Measurements from ENCODE around the gene HS6ST1. TPM values are rescaled to one million over a fixed set of nuclear protein-coding genes. Genes with fewer than 3 reads are reported as not detected.

Gene HS6ST1
- total and polyA plus RNA-seq, 5 experiments from 2014 or later: 3.2 to 15.2 (median 4.2) TPM

- DNase-seq (no peak), ATAC-seq (no peak)
- Mint-ChIP-seq H3K36me3 (peaks cover 0 to 4% (median 2%) of the 10 kb centered on the region in 3 donors), H3K9me3 (peaks cover 0 to 3% (median 0%) of the 10 kb centered on the region in 9 donors), H3K27ac (peak overlapping the region in 1 of 10 donors; percentile 64), H3K4me1 (peaks cover 10 to 32% (median 17%) of the 10 kb centered on the region in 4 donors), H3K4me3 (no peak overlapping the region), H3K27me3 (no peaks in the 10 kb centered on the region)
- POLR2A ChIA-PET: no interaction called here
Measured at GRCh38 chr2:128303095-128303791, 15.4 kb downstream of the HS6ST1 start.

- H3K4me1 Mint-ChIP-seq: peaks cover 6 to 28% (median 15%) of the 10 kb centered on the region in 4 donors
- peaks cover 0 to 4% (median 0%) of the 10 kb centered on the region in 9 donors for H3K9me3 Mint-ChIP-seq
- no peak overlapping the region for H3K4me3 Mint-ChIP-seq
- peaks cover 0 to 5% (median 2%) of the 10 kb centered on the region in 3 donors for H3K36me3 Mint-ChIP-seq
- peak overlapping the region in 1 of 10 donors; percentile 64 for H3K27ac Mint-ChIP-seq
- no peak for ATAC-seq
- no peaks in the 10 kb centered on the region for H3K27me3 Mint-ChIP-seq
- POLR2A ChIA-PET: no interaction called here
- no peak for DNase-seq
Measured at GRCh38 chr2:128302744-128303067, 16.0 kb downstream of the HS6ST1 start.

- POLR2A ChIA-PET: no interaction called here
- ATAC-seq: no peak
- H3K27ac Mint-ChIP-seq: peak overlapping the region in 1 of 10 donors; percentile 65
Measured at GRCh38 chr2:128302011-128302743, 16.5 kb downstream of the HS6ST1 start.

DNA sequence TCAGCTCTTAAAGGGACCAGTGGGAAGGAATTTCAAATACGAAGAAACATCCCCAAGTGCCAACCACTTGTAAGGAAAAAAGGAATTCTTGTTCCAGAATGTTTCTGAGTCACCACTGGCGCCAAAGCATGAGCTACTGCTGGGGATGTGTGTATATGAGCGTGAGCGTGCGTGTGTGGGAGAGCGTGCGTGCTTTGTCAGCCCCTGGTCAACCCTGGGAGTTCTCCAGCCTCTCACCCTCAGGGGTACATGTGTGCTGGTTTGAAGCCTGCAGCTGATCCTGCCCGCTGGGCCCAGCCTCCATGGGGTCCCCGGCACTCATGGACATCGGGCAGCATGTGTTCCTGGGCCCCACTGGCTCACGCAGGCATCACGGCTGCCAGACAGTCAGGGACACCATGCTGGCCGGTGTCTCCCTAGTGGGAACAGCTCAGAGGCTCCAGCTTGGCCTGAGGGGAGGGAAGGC lies 17.1 kb downstream of the HS6ST1 start:
- no peak for DNase-seq
- peaks cover 2 to 5% (median 5%) of the 10 kb centered on the region in 3 donors for H3K36me3 Mint-ChIP-seq
- ATAC-seq: no peak
- H3K4me3 Mint-ChIP-seq: no peak overlapping the region
- H3K27ac Mint-ChIP-seq: no peak overlapping the region
- peaks cover 0 to 4% (median 0%) of the 10 kb centered on the region in 9 donors for H3K9me3 Mint-ChIP-seq
- H3K27me3 Mint-ChIP-seq: no peaks in the 10 kb centered on the region
- POLR2A ChIA-PET: no interaction called here
- H3K4me1 Mint-ChIP-seq: peaks cover 8 to 21% (median 14%) of the 10 kb centered on the region in 4 donors

More at GRCh38 chr2:128302011-128302743, 16.5 kb downstream of the HS6ST1 start:
- peaks cover 6 to 23% (median 13%) of the 10 kb centered on the region in 4 donors for H3K4me1 Mint-ChIP-seq
- peaks cover 2 to 5% (median 4%) of the 10 kb centered on the region in 3 donors for H3K36me3 Mint-ChIP-seq
- DNase-seq: no peak
- H3K27me3 Mint-ChIP-seq: no peaks in the 10 kb centered on the region
- peaks cover 0 to 4% (median 0%) of the 10 kb centered on the region in 9 donors for H3K9me3 Mint-ChIP-seq
- no peak overlapping the region for H3K4me3 Mint-ChIP-seq

GRCh38 chr2:128301021-128301420 lies 17.6 kb downstream of the HS6ST1 start:
- Mint-ChIP-seq H3K4me1 (peaks cover 12 to 21% (median 14%) of the 10 kb centered on the region in 4 donors), H3K27ac (no peak overlapping the region), H3K36me3 (peaks cover 2 to 5% (median 5%) of the 10 kb centered on the region in 3 donors), H3K9me3 (peaks cover 0 to 4% (median 0%) of the 10 kb centered on the region in 9 donors), H3K27me3 (no peaks in the 10 kb centered on the region), H3K4me3 (no peak overlapping the region)
- POLR2A ChIA-PET: no interaction called here
- no peak for DNase-seq
- no peak for ATAC-seq

DNA sequence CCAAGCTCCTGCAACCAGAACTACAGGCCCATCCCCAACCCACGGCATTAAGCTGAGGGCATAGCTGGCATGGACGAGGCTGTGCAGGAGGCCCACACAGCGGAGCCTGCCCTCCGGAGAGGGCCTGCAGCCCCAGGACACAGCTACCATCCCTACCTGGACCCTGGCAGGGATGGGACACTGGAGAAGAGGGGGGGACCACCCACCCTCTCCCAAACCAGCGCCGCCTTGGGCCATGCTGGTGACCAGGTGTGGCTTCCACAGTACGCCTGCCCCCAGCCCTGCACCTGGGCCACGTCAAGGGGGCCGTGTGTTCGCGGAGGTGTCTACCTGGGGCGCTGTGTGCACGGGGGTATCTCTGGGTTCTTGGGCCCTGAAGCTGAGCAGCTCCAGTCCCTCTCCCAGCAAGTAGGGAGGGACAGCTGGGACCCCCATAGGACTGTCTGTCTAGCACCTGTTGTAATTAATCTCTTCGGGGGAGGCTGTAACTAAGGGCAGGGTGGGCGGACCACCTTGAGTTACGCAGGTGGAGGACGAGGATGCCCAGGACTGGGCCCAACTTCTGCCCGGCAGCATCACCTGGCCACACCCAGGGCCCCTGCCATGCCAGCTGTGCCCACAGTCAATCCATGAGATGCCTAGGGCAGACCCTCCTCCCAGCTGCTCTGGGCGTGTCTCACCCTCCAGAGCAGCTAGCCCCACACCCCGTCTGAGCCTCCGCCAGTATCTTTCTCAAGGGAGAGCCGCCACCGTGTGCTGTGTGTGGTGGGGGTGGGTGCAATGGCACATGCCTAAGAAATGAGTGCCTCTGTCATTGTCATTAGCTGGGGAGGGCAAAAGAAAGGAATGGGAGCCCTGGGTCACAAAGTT lies 18.3 kb downstream of the HS6ST1 start:
- no peaks in the 10 kb centered on the region for H3K27me3 Mint-ChIP-seq
- POLR2A ChIA-PET: no interaction called here
- no peak overlapping the region for H3K27ac Mint-ChIP-seq

GRCh38 chr2:128299628-128300027 lies 19.0 kb downstream of the HS6ST1 start:
- no peak overlapping the region for H3K4me3 Mint-ChIP-seq

More for the DNA sequence above, 18.3 kb downstream of the HS6ST1 start:
- Mint-ChIP-seq H3K9me3 (peaks cover 0 to 4% (median 0%) of the 10 kb centered on the region in 9 donors), H3K36me3 (peaks cover 2 to 5% (median 5%) of the 10 kb centered on the region in 3 donors), H3K4me1 (peaks cover 14 to 17% (median 17%) of the 10 kb centered on the region in 4 donors), H3K4me3 (no peak overlapping the region)
- ATAC-seq (no peak), DNase-seq (no peak)

DNA sequence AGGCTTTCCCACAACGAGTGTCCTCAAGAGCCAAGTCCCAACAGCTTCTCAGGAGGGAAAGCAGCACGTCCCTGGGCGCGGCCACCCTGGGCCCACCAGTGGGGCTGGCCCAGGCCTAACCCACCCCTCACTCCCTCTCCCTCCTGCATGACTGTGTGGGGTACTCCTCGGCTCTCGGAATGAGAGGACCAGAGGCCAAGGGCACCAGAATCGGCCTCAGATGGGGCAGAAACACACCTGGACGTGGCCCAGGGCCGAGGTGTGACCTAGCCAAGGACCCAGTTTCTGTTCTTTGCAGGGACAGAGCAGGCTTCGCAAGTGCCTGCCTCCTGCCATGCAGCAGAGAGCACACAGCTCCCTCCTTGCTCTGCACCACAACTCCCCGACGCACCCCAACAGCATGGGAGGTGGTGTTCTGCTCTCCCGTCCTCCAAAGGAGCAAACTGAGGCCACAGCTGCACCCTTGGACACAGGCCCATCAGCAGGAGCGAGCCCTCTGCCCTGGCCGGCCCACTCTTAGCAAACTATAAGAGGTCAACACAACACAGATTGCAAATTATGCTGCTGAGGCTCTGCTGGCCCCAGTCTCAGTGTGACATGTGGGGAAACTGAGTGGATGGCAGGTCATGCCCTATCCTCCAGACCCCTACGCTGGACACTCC lies 19.7 kb downstream of the HS6ST1 start:
- Mint-ChIP-seq H3K27me3 (no peaks in the 10 kb centered on the region), H3K36me3 (peaks cover 2 to 5% (median 5%) of the 10 kb centered on the region in 3 donors), H3K4me1 (peaks cover 17 to 21% (median 19%) of the 10 kb centered on the region in 4 donors), H3K9me3 (peaks cover 0 to 4% (median 0%) of the 10 kb centered on the region in 9 donors), H3K27ac (no peak overlapping the region), H3K4me3 (no peak overlapping the region)
- ATAC-seq: no peak
- POLR2A ChIA-PET: no interaction called here
- DNase-seq: peak in 1 of 10 donors; percentile 24

More at GRCh38 chr2:128299628-128300027, 19.0 kb downstream of the HS6ST1 start:
- no peak for ATAC-seq
- peak in 1 of 10 donors; percentile 59 for DNase-seq
- Mint-ChIP-seq H3K36me3 (peaks cover 2 to 5% (median 5%) of the 10 kb centered on the region in 3 donors), H3K9me3 (peaks cover 0 to 4% (median 0%) of the 10 kb centered on the region in 9 donors), H3K4me1 (peaks cover 14 to 18% (median 17%) of the 10 kb centered on the region in 4 donors), H3K27me3 (no peaks in the 10 kb centered on the region), H3K27ac (no peak overlapping the region)
- POLR2A ChIA-PET: no interaction called here

GRCh38 chr2:128298286-128298685 lies 20.4 kb downstream of the HS6ST1 start:
- Mint-ChIP-seq H3K4me3 (no peak overlapping the region), H3K4me1 (peaks cover 15 to 21% (median 18%) of the 10 kb centered on the region in 4 donors), H3K27me3 (no peaks in the 10 kb centered on the region), H3K36me3 (peaks cover 2 to 5% (median 5%) of the 10 kb centered on the region in 3 donors), H3K9me3 (peaks cover 0 to 4% (median 0%) of the 10 kb centered on the region in 9 donors), H3K27ac (no peak overlapping the region)
- POLR2A ChIA-PET: interaction anchor here (0.5 kb wide), 1 partner anchor 28 kb away, joined by 4 read pairs; no protein-coding TSS in a partner anchor
- DNase-seq (no peak), ATAC-seq (no peak)

DNA sequence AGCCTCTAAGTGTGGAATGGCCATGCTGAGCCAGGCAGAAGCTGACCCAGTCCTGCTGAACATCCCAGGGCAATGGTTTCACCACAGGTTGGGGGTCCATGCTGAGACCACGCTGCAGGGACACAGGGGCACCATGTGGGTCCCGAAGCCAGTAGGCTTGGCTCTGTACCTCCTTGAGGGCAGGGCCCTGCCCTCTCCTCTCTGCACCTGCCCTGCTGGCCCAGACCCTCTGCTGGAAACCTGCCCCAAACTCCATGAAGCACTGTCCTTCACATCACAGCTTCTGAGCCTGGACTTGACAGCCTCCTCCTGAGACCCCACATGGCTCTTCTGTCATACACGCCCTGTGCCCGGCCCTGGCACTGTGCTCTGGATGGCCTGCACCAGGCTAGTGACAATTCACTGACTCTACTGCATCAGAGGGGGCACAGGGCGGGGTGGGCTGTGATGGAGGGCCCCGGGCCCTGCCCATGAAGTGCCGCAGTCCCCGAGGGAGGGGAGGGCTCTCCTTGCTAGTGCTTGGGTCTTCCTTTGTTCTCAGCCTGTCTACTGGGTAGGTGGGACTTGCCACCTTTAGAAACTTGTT lies 24.7 kb downstream of the HS6ST1 start:
- H3K4me1 Mint-ChIP-seq: peaks cover 12 to 24% (median 14%) of the 10 kb centered on the region in 4 donors
- no peak overlapping the region for H3K27ac Mint-ChIP-seq
- peaks cover 0 to 4% (median 0%) of the 10 kb centered on the region in 9 donors for H3K9me3 Mint-ChIP-seq
- DNase-seq (peak in 1 of 10 donors; percentile 54), ATAC-seq (no peak)
- no peaks in the 10 kb centered on the region for H3K27me3 Mint-ChIP-seq
- H3K4me3 Mint-ChIP-seq: no peak overlapping the region
- POLR2A ChIA-PET: no interaction called here
- H3K36me3 Mint-ChIP-seq: peaks cover 2 to 5% (median 5%) of the 10 kb centered on the region in 3 donors

- POLR2A ChIA-PET: no interaction called here
- Mint-ChIP-seq H3K36me3 (peaks cover 2 to 4% (median 3%) of the 10 kb centered on the region in 3 donors), H3K4me3 (no peak overlapping the region), H3K9me3 (peaks cover 0 to 3% (median 0%) of the 10 kb centered on the region in 9 donors), H3K27ac (no peak overlapping the region), H3K27me3 (no peaks in the 10 kb centered on the region), H3K4me1 (peaks cover 12 to 24% (median 14%) of the 10 kb centered on the region in 4 donors)
- no peak for ATAC-seq
- DNase-seq: peak in 1 of 10 donors; percentile 35
Measured at GRCh38 chr2:128293426-128293755, 25.3 kb downstream of the HS6ST1 start.

Data from naive thymus-derived CD8-positive, alpha-beta T cell (primary cell).